ENCODE data around the gene AGO1.
"Not testable (repeated sequence)": the region's sequence is repeated elsewhere in the genome, so short reads cannot be mapped to it uniquely, and the experiment has no call there.

AGO1 gene

GRCh38 chr1:35958558-35958957 lies 75.5 kb downstream of the AGO1 start:
- no peak for TF ChIP-seq CTCF (IDR thresholded peaks at IDR 0.05; ENCODE audit: low read depth, low read length)
- DNase-seq (ENCODE audit: extremely low read depth, low read depth), result no peak

GRCh38 chr1:35959304-35959703 lies 76.3 kb downstream of the AGO1 start:
- no peak for TF ChIP-seq CTCF (IDR thresholded peaks at IDR 0.05; ENCODE audit: low read depth, low read length)
- DNase-seq (ENCODE audit: extremely low read depth, low read depth), result no peak

GRCh38 chr1:35962952-35963351 lies 79.9 kb downstream of the AGO1 start:
- no peak for TF ChIP-seq CTCF (IDR thresholded peaks at IDR 0.05; ENCODE audit: low read depth, low read length)
- no peak for DNase-seq (ENCODE audit: extremely low read depth, low read depth)

- not testable (repeated sequence) for DNase-seq (ENCODE audit: extremely low read depth, low read depth)
These were observed 81.3 kb downstream of the AGO1 start for GRCh38 chr1:35964277-35964676.

- no peak for TF ChIP-seq CTCF (IDR thresholded peaks at IDR 0.05; ENCODE audit: low read depth, low read length)
- DNase-seq (ENCODE audit: extremely low read depth, low read depth), result no peak
These were observed 85.4 kb downstream of the AGO1 start for GRCh38 chr1:35968396-35968795.

- TF ChIP-seq CTCF (IDR thresholded peaks at IDR 0.05; ENCODE audit: low read depth, low read length), result no peak
- no peak for DNase-seq (ENCODE audit: extremely low read depth, low read depth)
These were observed 88.6 kb downstream of the AGO1 start for GRCh38 chr1:35971601-35972000.

GRCh38 chr1:35972631-35973030 lies 89.6 kb downstream of the AGO1 start:
- DNase-seq (ENCODE audit: extremely low read depth, low read depth), result not testable (repeated sequence)

- no peak for DNase-seq (ENCODE audit: extremely low read depth, low read depth)
- no peak for TF ChIP-seq CTCF (IDR thresholded peaks at IDR 0.05; ENCODE audit: low read depth, low read length)
These were observed 97.1 kb downstream of the AGO1 start for GRCh38 chr1:35980090-35980489.

Data from AG09319 (cell line).